GM18867 (cell line): ENCODE data around the gene CEP83.
"Not testable (repeated sequence)": the region's sequence is repeated elsewhere in the genome, so short reads cannot be mapped to it uniquely, and the experiment has no call there.

Experiments used
- ATAC-seq: cut with Tn5 transposase; IDR thresholded peaks from one replicate; pipeline ENCODE4 v1.9.1; 2021; ENCODE audit warnings: mild to moderate bottlenecking, moderate library complexity; ENCODE audit not compliant: unreplicated experiment

Gene CEP83, protein sequence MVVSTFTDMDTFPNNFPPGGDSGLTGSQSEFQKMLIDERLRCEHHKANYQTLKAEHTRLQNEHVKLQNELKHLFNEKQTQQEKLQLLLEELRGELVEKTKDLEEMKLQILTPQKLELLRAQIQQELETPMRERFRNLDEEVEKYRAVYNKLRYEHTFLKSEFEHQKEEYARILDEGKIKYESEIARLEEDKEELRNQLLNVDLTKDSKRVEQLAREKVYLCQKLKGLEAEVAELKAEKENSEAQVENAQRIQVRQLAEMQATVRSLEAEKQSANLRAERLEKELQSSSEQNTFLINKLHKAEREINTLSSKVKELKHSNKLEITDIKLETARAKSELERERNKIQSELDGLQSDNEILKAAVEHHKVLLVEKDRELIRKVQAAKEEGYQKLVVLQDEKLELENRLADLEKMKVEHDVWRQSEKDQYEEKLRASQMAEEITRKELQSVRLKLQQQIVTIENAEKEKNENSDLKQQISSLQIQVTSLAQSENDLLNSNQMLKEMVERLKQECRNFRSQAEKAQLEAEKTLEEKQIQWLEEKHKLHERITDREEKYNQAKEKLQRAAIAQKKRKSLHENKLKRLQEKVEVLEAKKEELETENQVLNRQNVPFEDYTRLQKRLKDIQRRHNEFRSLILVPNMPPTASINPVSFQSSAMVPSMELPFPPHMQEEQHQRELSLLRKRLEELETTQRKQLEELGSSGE

DNA sequence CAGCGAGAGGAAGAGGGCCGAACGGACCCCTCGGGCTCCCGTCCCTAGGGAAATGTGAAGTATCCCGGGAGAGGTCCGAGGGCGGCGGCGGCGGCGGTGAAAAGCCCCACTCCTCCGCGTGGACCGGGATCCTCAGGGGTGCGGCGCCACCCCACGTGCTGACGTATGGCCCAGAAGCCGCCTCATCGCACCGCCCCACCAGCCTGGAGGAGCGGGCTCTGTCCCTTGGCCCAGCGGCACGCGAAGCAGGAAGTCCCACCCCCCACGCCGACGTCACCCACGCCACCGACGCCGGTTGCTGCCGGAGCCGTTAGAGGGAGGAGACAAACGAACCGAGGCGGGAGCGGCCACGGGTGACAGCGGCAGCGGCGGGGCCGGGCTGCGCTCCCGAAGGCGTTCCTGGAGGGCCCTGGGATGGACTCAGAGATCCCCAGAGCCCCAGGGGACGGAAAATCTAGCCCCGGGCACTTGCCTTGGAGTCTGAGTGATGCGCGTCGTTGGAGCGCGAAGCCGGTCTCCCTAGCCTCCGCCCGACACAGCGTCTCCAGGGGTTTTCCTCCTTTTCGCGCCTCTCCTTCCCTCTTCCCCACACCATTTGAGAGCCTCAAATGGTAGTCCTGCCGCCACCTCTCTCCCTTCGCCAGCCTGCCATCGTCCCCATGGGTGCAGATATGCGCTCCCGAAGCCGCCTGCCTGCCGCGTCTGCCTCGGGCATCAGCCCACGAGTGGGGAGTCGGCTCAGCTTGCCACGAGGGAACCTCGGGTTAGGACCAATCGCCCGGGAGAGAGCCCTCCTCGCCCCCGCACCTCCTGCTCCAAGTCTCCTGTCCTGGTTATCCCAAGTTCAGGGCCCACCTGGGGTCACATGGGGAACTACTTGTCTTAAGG is at the start of gene CEP83:
Gene CEP83, minus strand, starts transcription at position 140 of the 888 bp plus-strand sequence. CDS start 47,377 bp downstream, outside the sequence.
- ATAC-seq, result peak; percentile 98

DNA sequence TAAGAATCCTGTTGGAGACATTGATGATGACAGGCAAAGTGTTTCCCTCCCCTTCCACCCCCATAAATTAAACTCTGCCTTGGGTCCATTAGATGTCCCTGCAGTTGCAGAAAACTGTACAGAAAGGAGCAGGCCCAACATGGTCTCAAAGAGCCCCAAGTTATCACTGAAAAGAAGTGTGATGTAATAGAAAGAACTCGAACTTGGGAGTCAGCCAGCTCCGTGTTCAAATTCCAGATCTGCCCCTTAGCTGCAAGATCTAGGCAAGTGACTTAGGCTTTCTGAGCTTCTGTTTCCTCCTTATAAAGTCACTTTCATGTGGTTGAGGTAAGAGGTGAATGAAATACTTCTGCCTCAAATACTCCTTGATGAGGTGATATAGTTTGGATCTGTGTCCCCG is 49.6 kb upstream of the CEP83 start:
- no peak for ATAC-seq

DNA sequence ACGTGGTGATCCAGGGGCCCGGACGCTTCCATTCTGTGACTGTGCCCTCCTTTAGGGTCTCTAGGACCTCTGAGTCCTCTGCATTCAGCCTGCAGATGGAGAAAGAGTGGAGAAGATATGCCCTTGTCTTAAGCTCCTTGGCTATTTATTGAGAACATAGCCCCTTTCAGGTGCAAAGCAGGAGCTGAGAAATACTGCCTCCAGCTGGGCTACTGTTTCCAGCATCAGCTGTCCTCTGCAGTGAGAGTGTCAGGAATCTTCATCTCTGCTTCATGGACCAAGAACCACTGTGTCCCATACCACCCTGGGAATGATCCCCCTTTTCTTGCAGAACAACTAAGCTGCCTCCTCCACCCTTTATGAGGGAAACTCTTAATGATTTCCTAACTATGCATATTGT is 47.8 kb upstream of the CEP83 start:
- no peak for ATAC-seq

DNA sequence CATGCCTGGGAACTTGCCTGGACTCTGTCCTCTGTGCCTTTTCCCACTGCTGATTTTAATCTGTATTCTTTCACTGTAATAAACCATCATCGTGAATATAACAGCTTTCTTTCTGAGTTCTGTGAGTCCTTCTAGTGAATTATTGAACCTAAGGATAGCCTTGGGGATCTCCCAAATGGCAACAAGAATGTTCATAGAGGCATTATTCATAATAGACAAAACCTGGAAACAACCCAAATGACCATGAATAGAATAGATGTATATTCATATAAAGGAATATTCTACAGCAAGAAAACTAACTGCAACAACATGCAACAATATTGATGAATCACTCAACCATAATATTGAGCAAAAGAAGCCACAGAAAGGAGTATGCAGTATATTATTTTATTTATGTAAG is 44.7 kb upstream of the CEP83 start:
- no peak for ATAC-seq

DNA sequence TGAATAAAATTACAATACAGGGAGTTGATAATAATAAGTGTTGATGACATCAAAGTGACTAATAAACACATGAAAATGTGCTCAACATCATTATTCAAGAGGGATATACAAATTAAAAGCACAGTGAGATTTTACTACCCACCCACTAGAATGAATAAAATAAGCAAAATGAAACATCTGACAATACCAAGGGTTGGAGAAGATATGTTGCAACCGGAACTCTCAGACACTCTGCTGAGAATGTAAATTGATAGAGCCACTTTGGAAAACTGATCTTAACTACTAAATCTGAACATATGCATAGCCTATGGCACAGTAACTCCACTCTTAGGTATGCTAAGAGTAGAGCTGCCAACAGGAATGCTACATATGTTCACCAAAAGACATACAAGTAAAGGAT is 44.0 kb upstream of the CEP83 start:
- no peak for ATAC-seq

DNA sequence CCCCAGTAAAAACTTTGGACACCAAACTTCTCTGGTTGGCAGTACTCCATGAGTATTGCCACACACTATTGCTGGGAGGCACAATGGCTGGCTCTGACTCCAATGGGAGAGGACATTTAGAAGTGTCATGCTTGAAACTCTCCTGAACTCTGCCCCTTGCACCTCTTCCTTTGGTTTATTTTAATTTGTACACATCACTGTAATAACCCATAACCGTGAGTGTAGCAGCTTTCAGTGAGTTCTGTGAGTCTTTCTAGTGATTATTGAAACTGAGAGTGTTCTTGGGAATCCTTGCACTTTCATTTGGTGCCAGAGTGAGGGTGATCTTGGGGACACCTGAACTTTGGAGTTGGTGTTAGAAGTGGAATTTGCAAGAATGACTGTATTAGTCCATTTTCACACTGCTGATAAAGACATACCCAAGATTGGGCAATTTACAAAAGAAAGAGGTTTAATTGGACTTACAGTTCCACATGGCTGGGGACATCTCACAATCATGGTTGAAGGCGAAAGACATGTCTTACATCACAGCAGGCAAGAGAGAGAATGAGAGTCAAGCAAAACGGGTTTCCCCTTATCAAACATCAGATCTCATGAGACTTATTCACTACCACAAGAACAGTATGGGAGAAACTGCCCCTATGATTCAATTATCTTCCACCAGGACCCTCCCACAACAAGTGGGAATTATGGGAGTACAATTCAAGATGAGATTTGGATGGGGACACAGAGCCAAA is 41.3 kb upstream of the CEP83 start:
- no peak for ATAC-seq

DNA sequence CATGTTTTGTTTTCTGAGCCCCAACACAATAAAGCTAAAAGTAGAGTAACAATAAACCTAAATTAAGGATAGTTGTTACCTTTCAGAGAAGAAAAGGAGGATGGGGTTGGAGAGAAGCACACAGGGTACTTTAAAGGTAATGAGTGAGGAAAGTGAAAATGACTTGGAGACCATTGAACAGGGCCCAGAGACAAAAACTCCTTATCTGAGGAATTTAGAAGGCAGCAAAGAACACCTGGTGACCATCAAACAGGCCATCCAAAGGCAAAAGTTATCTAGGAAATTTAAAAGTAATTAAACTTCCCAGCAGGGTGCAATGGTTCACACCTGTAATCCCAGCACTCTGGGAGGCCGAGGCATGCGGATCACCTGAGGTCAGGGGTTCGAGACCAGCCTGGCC is 39.0 kb upstream of the CEP83 start:
- ATAC-seq, result no peak

DNA sequence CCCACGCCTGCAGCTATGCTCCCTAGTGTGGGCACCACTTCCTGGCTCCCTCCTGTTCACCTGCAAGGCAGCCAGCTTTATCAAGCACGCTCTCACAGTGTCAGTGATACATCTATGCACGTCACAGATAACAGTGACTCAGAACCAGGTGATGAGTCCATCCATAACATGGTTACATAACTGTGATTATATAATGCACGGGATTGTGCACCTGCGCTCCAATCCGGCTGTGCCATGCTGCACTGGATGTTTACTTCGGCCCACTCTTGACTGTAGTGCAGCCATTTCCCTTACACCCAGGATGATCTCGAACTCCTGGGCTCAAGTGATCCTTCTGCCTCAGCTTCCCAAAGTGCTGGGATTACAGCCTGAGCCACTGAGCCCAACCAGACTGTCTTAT is 38.4 kb upstream of the CEP83 start:
- no peak for ATAC-seq

DNA sequence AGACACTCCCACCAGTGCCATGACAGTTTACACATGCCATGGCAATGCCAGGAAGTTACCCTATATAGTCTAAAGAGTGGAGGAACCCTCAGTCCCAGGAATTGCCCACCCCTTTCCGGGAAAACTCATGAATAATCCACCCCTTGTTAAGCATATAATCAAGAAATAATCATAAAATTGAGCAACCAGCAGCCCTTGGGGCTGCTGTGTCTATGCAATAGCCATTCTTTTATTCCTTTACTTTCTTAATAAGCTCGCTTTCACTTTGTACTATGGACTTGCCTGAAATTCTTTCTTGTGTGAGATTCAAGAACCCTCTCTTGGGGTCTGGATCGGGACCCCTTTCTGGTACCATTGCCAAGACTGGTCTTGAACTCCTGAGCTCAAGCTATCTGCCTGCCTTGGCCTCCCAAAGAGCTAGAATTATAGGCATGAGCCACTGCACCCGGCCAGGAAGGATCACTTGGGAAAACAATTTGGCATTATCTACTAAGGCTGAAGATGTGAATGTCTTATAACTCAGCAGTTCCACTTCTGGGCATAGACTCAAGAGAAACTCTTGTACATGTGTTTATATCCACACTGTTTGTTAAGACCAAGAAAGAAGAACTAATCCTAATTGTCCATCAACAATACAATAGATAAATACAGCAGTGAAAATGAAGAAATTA is 35.9 kb upstream of the CEP83 start:
- no peak for ATAC-seq

DNA sequence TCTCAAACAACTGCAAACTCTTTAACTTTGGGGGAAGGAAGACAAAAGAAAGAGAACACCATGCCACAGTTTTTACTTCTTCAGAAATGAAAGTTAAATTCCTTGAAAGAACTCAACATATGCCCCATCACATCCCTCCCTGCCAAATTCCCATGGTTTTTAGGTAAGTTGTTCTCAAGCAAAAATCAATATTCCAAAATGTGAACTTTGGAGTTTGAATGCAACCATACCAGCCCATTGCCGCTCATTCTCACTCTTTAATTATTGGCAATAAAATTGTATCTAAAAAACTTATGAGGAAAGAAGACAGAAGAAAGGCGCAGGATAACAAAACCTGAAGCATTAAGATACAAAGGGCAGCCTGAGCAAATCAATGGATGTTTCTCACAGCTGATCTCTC is 31.8 kb upstream of the CEP83 start:
- ATAC-seq, result no peak

DNA sequence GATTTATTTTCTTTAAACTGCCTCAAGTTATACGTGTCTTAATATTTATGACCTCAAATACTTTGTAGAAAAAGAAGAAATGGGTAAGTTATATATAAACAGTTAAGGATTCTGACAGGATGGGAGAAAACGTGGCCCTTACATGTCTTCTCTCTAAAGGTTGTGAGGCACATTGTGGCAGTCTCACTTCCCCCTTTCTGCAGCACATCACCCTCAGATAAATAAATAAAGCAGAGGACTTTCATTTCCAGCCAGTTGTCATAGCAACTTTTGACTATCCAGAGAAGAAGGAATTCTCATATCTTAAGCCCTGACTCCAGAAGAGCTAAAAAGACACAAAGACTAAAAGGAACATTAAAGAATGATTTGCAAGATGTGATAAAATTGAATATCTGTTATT is 28.8 kb upstream of the CEP83 start:
- ATAC-seq, result peak; percentile 96

DNA sequence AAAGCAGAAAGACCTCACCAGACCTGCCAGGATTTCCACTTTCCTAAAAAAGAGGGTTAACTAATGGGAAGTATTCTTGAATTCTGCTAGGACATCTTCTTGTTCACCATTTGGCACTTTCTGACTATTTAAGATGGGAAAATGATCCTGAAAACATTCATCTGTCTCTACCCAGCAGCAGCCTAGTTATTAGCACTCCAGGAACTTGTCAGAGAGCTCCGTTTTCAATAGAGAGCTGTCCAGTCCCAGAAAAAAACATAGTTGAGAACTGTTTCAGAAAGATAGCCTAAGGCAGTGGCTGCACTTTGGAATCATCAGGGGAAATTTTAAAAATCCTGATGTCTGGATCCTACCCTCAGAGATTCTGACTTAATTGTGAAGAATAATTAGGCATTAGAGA is 22.1 kb upstream of the CEP83 start:
- no peak for ATAC-seq

DNA sequence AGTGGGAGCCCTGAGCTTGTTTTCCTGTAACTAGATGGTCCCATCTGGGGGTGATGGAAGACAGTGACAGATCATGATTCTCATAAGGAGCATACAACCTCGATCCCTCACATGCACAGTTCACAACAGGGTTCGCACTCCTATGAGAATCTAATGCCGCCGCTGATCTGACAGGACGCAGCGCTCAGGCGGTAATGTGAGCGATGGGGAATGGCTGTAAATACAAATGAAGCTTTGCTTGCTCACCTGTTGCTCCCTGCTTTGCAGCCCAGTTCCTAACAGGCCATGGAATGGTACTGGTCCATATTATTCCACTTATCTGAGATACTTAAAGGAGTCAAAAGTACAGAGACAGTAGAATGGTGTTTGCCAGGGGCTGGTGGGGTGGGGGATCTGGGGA is 9.9 kb upstream of the CEP83 start:
- no peak for ATAC-seq

DNA sequence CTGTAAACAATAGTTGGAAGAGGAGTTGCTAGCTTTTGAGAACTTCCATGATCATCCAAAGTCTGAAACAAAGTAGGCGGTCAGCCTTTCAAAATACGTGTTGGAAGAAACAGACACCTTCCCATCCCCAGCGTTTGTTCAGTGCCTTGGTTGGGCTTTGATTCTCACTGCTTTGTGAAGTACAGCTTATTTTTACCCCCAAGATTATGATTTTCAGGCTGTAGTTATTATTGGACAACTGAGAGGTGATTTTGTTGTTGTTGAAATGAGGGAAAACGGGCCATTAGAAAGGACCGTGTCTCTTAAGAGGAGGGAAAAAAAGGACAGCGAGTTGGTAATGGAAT is 921 bp upstream of the CEP83 start:
- no peak for ATAC-seq

DNA sequence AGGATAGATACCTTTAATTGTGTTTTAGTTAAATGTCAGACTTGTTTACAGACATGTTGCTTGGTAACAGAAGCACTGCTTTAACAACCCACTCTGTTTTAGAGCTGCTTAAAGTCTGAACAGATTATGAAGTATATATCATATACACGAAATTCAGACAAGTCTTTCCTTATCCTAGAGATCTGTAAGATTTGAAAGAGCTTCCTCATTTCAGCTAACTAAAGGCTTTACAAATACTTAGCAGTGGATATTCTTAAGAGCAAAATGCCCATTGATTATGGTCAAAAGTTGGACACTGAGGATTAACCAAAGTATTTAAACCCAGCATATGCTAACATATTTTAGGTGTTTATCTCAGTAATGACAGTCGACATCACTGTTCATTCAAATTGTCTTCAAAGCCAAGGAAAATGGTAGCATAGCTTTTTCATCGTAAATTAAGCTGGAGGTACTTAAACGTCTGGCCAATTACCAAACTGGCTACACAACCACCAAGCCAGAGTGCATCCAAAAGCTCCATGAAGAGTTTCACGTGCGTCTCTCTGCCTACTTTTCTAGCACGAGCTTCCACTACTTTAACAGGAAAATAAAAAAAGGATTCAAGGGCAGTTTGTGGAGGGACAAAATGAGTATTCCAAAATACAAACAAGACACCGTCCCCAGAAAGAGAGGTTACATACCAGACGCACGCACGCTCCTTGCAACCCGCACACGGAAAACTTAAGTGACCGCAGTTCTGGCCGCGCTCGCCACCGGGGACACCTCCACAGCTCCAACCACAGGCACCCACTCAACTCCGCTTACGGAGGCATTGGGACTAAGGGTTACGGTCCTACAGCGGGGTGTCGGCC is 565 bp downstream of the CEP83 start:
- peak; percentile 49 for ATAC-seq

DNA sequence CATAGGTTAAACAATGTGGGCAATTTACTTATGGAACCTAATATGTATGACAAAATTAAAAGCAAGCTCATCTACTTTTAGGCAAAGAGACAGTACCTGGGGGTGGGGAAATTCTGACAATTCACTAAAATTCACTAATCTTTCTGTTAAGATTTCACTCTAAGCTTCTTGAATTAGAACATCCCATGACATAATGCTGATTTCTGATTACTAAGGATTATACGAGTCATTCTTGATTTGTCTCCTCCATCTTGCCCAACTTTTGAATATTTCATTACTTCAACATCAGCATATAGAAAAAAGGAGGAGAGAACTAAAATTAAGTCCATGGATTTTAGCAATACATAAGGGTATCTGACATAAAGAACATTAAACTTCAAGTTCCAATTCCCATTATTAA is 2.4 kb downstream of the CEP83 start:
- ATAC-seq, result no peak

DNA sequence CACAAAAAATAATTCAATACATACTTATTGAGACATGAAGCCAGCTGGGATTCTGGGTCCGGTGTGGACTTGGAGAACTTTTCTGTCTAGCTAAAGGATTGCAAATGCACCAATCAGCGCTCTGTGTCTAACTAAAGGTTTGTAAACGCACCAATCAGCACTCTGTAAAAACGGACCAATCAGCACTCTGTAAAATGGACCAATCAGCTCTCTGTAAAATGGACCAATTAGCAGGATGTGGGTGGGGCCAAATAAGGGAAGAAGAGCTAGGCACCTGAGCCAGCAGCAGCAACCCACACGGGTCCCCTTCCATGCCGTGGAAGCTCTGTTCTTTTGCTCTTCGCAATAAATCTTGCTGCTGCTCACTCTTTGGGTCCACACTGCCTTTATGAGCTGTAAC is 5.3 kb downstream of the CEP83 start:
- ATAC-seq, result not testable (repeated sequence)

DNA sequence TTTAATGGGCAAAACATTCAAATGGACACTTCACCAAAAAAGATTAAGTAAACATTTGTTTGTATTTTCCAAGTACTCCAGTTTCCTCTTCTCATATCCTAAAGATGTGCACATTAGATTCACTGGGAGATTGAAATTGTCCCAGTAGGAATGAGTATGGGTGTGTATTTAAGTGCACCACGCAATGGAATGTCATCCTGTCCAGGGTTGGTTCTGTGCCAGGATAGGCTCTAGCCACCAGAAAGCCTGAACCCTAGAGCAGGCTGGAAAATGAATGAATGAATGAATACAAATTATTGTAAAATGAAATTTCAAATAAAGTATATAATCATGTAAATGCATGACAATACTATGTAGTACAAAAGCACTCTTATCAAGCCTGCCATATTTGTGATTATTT is 14.0 kb downstream of the CEP83 start:
- ATAC-seq, result no peak

DNA sequence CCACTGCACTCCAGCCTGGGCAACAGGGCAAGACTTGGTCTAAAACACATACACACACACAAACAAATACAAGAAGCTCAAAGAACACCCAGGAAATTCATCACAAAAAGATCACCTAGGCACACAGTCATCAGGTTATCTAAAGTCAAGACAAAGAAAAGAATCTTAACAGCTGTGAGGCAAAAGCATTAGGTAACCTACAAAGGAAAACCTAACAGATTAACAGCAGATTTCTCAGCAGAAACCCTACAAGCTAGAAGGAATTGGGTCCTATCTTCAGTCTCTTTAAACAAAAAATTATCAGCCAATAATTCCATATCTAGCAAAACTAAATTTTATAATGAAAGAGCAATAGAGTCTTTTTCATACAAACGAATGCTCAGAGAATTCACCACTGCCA is 22.4 kb downstream of the CEP83 start:
- no peak for ATAC-seq
